ENCODE measurements around the gene RUNX2. TPM values are rescaled to one million over a fixed set of nuclear protein-coding genes. Genes with fewer than 3 reads are reported as not detected.

Gene RUNX2
- total RNA-seq, 1 donor from 2014 or later = 26.1 TPM

DNA sequence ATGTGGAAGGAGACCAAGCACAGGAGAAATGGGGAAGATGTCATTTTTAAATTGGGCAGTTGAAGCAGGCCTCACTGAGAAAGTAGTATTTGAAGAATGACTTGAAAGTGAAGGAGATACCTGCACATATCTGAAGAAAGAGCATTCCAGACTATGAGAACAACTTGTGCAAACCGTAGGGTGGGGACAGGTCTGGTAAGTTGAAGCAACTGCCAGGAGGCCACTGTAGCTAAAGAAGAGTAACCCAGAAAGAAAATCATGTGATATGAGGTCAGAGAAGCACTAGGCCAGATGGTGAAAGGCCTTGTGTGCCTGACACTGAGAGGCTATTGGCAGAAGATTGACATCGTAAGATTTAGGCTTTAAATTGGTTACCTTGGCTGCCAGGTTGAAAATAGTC is 54.3 kb downstream of the RUNX2 start:
- FAIRE-seq (no peak), DNase-seq (ENCODE audit: low read depth) (no peak)
- Mint-ChIP-seq H3K4me1 (ENCODE audit: low read depth, unreplicated experiment) (peaks cover 18% of the 10 kb centered on the region), H3K9me3 (ENCODE audit: unreplicated experiment) (no peaks in the 10 kb centered on the region), H3K36me3 (ENCODE audit: low read depth, unreplicated experiment) (no peaks in the 10 kb centered on the region), H3K27me3 (ENCODE audit: low read depth, unreplicated experiment) (no peaks in the 10 kb centered on the region), H3K4me3 (ENCODE audit: unreplicated experiment) (no peak overlapping the region), H3K27ac (ENCODE audit: unreplicated experiment) (no peak overlapping the region)
- no peaks in the 10 kb centered on the region for H4K20me1 ChIP-seq (ENCODE audit: insufficient read depth, low read length)
- no peak overlapping the region for H3K4me3 ChIP-seq (ENCODE audit: insufficient read depth, low read depth, low read length)
- H2AFZ ChIP-seq (ENCODE audit: low read depth, low read length) = no peak overlapping the region
- no peak overlapping the region for H3K27ac ChIP-seq (ENCODE audit: low read depth, low read length)
- H3K4me1 ChIP-seq (ENCODE audit: insufficient read depth, low read length) = peaks cover 14% of the 10 kb centered on the region
- H3K36me3 ChIP-seq (ENCODE audit: insufficient read depth, low read length) = no peaks in the 10 kb centered on the region
- H3K27me3 ChIP-seq (ENCODE audit: insufficient read depth, low read length) = no peaks in the 10 kb centered on the region
- TF ChIP-seq, protein P1, sequence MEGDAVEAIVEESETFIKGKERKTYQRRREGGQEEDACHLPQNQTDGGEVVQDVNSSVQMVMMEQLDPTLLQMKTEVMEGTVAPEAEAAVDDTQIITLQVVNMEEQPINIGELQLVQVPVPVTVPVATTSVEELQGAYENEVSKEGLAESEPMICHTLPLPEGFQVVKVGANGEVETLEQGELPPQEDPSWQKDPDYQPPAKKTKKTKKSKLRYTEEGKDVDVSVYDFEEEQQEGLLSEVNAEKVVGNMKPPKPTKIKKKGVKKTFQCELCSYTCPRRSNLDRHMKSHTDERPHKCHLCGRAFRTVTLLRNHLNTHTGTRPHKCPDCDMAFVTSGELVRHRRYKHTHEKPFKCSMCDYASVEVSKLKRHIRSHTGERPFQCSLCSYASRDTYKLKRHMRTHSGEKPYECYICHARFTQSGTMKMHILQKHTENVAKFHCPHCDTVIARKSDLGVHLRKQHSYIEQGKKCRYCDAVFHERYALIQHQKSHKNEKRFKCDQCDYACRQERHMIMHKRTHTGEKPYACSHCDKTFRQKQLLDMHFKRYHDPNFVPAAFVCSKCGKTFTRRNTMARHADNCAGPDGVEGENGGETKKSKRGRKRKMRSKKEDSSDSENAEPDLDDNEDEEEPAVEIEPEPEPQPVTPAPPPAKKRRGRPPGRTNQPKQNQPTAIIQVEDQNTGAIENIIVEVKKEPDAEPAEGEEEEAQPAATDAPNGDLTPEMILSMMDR (IDR thresholded peaks at IDR 0.05; ENCODE audit: insufficient read depth, low read depth, low read length) = no peak
- no peak for TF ChIP-seq EZH2 (IDR thresholded peaks at IDR 0.05; ENCODE audit: insufficient read depth, low read length)
- H3K4me2 ChIP-seq (ENCODE audit: low read length) = no peak overlapping the region
- H3K79me2 ChIP-seq (ENCODE audit: insufficient read depth, low read length) = peaks cover 4% of the 10 kb centered on the region
- H3K9ac ChIP-seq (ENCODE audit: low read length) = no peak overlapping the region
- no peaks in the 10 kb centered on the region for H3K9me3 ChIP-seq (ENCODE audit: insufficient read depth, low read depth, low read length)

GRCh38 chr6:45386501-45386900 is 58.4 kb downstream of the RUNX2 start:
- no peak overlapping the region for H3K27ac Mint-ChIP-seq (ENCODE audit: unreplicated experiment)
- no peaks in the 10 kb centered on the region for H3K27me3 Mint-ChIP-seq (ENCODE audit: low read depth, unreplicated experiment)

GRCh38 chr6:45387236-45387635 is 59.1 kb downstream of the RUNX2 start:
- H3K4me1 Mint-ChIP-seq (ENCODE audit: low read depth, unreplicated experiment) = peaks cover 24% of the 10 kb centered on the region
- no peak overlapping the region for H3K4me3 Mint-ChIP-seq (ENCODE audit: unreplicated experiment)
- no peaks in the 10 kb centered on the region for H3K36me3 ChIP-seq (ENCODE audit: insufficient read depth, low read length)
- no peaks in the 10 kb centered on the region for H3K9me3 Mint-ChIP-seq (ENCODE audit: unreplicated experiment)
- H4K20me1 ChIP-seq (ENCODE audit: insufficient read depth, low read length) = no peaks in the 10 kb centered on the region
- H3K36me3 Mint-ChIP-seq (ENCODE audit: low read depth, unreplicated experiment) = no peaks in the 10 kb centered on the region
- TF ChIP-seq, protein P1 (IDR thresholded peaks at IDR 0.05; ENCODE audit: insufficient read depth, low read depth, low read length) = no peak
- no peak for TF ChIP-seq EZH2 (IDR thresholded peaks at IDR 0.05; ENCODE audit: insufficient read depth, low read length)
- H3K79me2 ChIP-seq (ENCODE audit: insufficient read depth, low read length) = no peaks in the 10 kb centered on the region
- H2AFZ ChIP-seq (ENCODE audit: low read depth, low read length) = peak overlapping the region; percentile 18
- no peak overlapping the region for H3K27ac ChIP-seq (ENCODE audit: low read depth, low read length)
- H3K4me2 ChIP-seq (ENCODE audit: low read length) = peak overlapping the region; percentile 13
- no peak overlapping the region for H3K9ac ChIP-seq (ENCODE audit: low read length)
- peak overlapping the region; percentile 6 for H3K27ac Mint-ChIP-seq (ENCODE audit: unreplicated experiment)
- no peak overlapping the region for H3K4me3 ChIP-seq (ENCODE audit: insufficient read depth, low read depth, low read length)
- no peaks in the 10 kb centered on the region for H3K27me3 ChIP-seq (ENCODE audit: insufficient read depth, low read length)
- H3K9me3 ChIP-seq (ENCODE audit: insufficient read depth, low read depth, low read length) = no peaks in the 10 kb centered on the region
- peaks cover 13% of the 10 kb centered on the region for H3K4me1 ChIP-seq (ENCODE audit: insufficient read depth, low read length)
- DNase-seq (ENCODE audit: low read depth) (peak; percentile 72), FAIRE-seq (no peak)
- no peaks in the 10 kb centered on the region for H3K27me3 Mint-ChIP-seq (ENCODE audit: low read depth, unreplicated experiment)

More at GRCh38 chr6:45386501-45386900, 58.4 kb downstream of the RUNX2 start:
- H3K27me3 ChIP-seq (ENCODE audit: insufficient read depth, low read length) = no peaks in the 10 kb centered on the region
- Mint-ChIP-seq H3K9me3 (ENCODE audit: unreplicated experiment) (no peaks in the 10 kb centered on the region), H3K36me3 (ENCODE audit: low read depth, unreplicated experiment) (no peaks in the 10 kb centered on the region), H3K4me1 (ENCODE audit: low read depth, unreplicated experiment) (peaks cover 24% of the 10 kb centered on the region), H3K4me3 (ENCODE audit: unreplicated experiment) (peak overlapping the region; percentile 21)
- no peak overlapping the region for H3K27ac ChIP-seq (ENCODE audit: low read depth, low read length)
- FAIRE-seq (no peak), DNase-seq (ENCODE audit: low read depth) (no peak)
- no peak overlapping the region for H3K4me2 ChIP-seq (ENCODE audit: low read length)
- H3K4me1 ChIP-seq (ENCODE audit: insufficient read depth, low read length) = peaks cover 13% of the 10 kb centered on the region
- H2AFZ ChIP-seq (ENCODE audit: low read depth, low read length) = no peak overlapping the region
- H3K4me3 ChIP-seq (ENCODE audit: insufficient read depth, low read depth, low read length) = no peak overlapping the region
- no peaks in the 10 kb centered on the region for H3K79me2 ChIP-seq (ENCODE audit: insufficient read depth, low read length)
- no peak overlapping the region for H3K9ac ChIP-seq (ENCODE audit: low read length)
- H4K20me1 ChIP-seq (ENCODE audit: insufficient read depth, low read length) = no peaks in the 10 kb centered on the region
- TF ChIP-seq, protein P1 (IDR thresholded peaks at IDR 0.05; ENCODE audit: insufficient read depth, low read depth, low read length) = no peak
- no peak for TF ChIP-seq EZH2 (IDR thresholded peaks at IDR 0.05; ENCODE audit: insufficient read depth, low read length)
- no peaks in the 10 kb centered on the region for H3K36me3 ChIP-seq (ENCODE audit: insufficient read depth, low read length)
- H3K9me3 ChIP-seq (ENCODE audit: insufficient read depth, low read depth, low read length) = no peaks in the 10 kb centered on the region
